Activated CD8-positive, alpha-beta T cell treated with anti-CD3 and anti-CD28 coated beads for 36 hours (primary cell): ENCODE data around the gene ATP10A. TPM values are rescaled to one million over a fixed set of nuclear protein-coding genes. Genes with fewer than 3 reads are reported as not detected.

Source experiments
- ATAC-seq: fragments of 200-7000 bp; cut with Tn5 transposase; one replicate; pipeline ENCODE4 v1.10.0; 2021; ENCODE audit warnings: mild to moderate bottlenecking, moderate library complexity
- CTCF ChIA-PET: fragments of 350-600 bp; sonication (Branson Sonifier 250); formaldehyde crosslinking; loops from one replicate; lab custom pipeline; 2021; ENCODE audit warnings: antibody characterized with exemption; lab: Charles Lee
- POLR2A ChIA-PET: fragments of 350-600 bp; sonication (Branson Sonifier 250); formaldehyde crosslinking; loops from one replicate; lab custom pipeline; 2021; ENCODE audit warnings: antibody characterized with exemption; lab: Charles Lee
- DNase-seq: peaks from one replicate; pipeline ENCODE4 v3.0.0-alpha.2; 2020
- H3K27ac Mint-ChIP-seq: one replicate; pipeline ENCODE4 v1.8.0; 2021; ENCODE audit warnings: mild to moderate bottlenecking, mixed read lengths
- H3K27me3 Mint-ChIP-seq: one replicate; pipeline ENCODE4 v1.8.0; 2021; ENCODE audit warnings: mixed read lengths
- H3K36me3 Mint-ChIP-seq: one replicate; pipeline ENCODE4 v1.8.0; 2021; ENCODE audit warnings: low read depth, mixed read lengths
- H3K4me1 Mint-ChIP-seq: one replicate; pipeline ENCODE4 v1.8.0; 2021; ENCODE audit warnings: low read depth, mixed read lengths
- H3K4me3 Mint-ChIP-seq: one replicate; pipeline ENCODE4 v1.8.0; 2021; ENCODE audit warnings: mild to moderate bottlenecking, moderate library complexity, mixed read lengths
- H3K9me3 Mint-ChIP-seq: one replicate; pipeline ENCODE4 v1.8.0; 2021; ENCODE audit warnings: mixed read lengths
- intact Hi-C: fragments of 100-400 bp; cut with micrococcal nuclease; formaldehyde crosslinking; loops from one replicate; pipeline ENCODE4 v1.10.0; 2022
- total RNA-seq, 2 experiments: library from RNA; stranded (reverse); gene quantifications; one replicate each; pipeline ENCODE4 v1.2.3, GENCODE V29; 2021
- TF ChIP-seq, protein P1 (sequence below): fragments of 200-600 bp; IDR thresholded peaks from one replicate; pipeline ENCODE4 v1.8.0; 2022; ENCODE audit warnings: antibody characterized with exemption, mild to moderate bottlenecking

Gene ATP10A
- total RNA-seq, 2 experiments from 2014 or later, result 17.8 to 21.0 TPM

DNA sequence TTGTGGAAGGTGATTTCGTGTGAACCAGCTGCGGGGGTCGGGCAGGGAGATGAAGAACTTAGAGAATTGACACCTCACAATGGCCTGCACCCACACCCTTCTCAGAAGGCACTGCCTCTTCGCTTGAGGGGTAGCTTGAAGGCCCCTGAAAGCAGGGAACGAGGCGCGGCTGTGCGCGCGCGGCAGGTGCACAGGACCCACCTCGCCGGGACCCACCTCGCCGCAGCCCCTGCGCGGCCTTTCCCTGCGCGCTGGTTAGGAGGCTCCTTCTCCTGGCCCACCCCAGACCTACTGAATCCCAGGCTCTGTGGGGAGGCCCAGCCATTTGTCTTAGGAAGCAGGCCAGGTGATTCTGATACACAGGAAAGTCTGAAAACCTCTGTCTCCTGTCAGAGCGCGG lies 46.2 kb upstream of the ATP10A start:
- ChIA-PET POLR2A (no interaction called here), CTCF (no interaction called here)
- Mint-ChIP-seq H3K36me3 (no peaks in the 10 kb centered on the region), H3K27ac (no peak overlapping the region), H3K9me3 (no peaks in the 10 kb centered on the region), H3K27me3 (no peaks in the 10 kb centered on the region), H3K4me3 (no peak overlapping the region), H3K4me1 (peaks cover 9% of the 10 kb centered on the region)
- intact Hi-C loops, result no loop called here
- DNase-seq, result no peak
- TF ChIP-seq, protein P1, sequence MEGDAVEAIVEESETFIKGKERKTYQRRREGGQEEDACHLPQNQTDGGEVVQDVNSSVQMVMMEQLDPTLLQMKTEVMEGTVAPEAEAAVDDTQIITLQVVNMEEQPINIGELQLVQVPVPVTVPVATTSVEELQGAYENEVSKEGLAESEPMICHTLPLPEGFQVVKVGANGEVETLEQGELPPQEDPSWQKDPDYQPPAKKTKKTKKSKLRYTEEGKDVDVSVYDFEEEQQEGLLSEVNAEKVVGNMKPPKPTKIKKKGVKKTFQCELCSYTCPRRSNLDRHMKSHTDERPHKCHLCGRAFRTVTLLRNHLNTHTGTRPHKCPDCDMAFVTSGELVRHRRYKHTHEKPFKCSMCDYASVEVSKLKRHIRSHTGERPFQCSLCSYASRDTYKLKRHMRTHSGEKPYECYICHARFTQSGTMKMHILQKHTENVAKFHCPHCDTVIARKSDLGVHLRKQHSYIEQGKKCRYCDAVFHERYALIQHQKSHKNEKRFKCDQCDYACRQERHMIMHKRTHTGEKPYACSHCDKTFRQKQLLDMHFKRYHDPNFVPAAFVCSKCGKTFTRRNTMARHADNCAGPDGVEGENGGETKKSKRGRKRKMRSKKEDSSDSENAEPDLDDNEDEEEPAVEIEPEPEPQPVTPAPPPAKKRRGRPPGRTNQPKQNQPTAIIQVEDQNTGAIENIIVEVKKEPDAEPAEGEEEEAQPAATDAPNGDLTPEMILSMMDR, result no peak
- ATAC-seq, result no peak

DNA sequence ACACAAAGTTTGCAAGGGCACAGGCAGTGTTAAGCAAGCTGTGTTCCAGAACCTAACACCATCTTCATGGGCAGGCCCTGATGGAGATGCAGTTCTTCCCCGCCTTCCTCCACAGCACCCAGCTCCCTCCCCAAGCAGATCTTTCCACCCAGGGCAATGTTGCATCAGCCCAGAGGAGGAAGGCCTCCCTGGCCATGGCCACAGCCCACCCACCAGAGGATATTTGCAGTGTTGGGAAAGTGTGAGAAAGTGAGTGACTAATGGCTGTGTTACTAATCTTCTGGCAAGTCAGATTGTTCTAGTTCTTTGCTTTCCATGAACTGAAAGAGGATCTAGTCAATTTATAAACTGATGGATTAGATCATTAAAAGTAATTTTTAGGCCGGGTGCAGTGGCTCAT lies 42.0 kb upstream of the ATP10A start:
- TF ChIP-seq, protein P1, result no peak
- ChIA-PET POLR2A (interaction anchor here (0.7 kb wide), 2 partner anchors 23 to 404 kb away, joined by 4 read pairs; no protein-coding TSS in a partner anchor), CTCF (no interaction called here)
- H3K27me3 Mint-ChIP-seq, result no peaks in the 10 kb centered on the region
- H3K27ac Mint-ChIP-seq, result peak overlapping the region; percentile 65
- peaks cover 22% of the 10 kb centered on the region for H3K4me1 Mint-ChIP-seq
- H3K36me3 Mint-ChIP-seq, result no peaks in the 10 kb centered on the region
- DNase-seq (peak; percentile 61), ATAC-seq (peak; percentile 80)
- H3K9me3 Mint-ChIP-seq, result no peaks in the 10 kb centered on the region
- intact Hi-C loops, result no loop called here
- no peak overlapping the region for H3K4me3 Mint-ChIP-seq

DNA sequence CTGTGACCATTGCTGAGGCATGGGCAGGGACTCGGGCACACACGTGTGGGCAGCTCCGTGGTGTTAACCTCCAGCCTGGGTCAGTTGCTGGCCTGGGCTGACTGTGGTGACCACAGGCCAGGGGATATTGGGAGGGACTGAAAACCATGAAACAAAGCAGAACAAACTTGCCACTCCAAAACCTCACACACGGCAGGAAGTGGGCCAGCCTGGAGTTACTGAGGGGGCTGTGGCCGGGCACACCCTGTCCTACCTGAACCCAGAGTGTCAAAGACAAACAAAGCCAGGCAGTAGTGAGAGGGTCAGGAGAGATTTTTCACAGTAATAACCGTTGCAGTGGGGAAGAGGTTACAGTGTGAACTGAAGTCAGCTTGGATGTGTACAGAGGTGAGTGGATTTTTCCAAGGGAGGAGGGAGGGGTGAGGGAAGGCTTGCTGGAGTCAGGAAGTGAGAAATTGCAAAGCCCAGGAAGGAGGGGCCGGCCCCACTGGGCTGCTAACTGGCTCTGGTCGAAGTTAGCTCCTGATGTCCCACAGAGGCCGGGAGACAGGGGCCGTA lies 40.0 kb upstream of the ATP10A start:
- ChIA-PET CTCF (interaction anchor here (0.8 to 1.2 kb wide), 2 partner anchors 14 to 193 kb away, joined by 3 to 4 read pairs; no protein-coding TSS in a partner anchor), POLR2A (no interaction called here)
- ATAC-seq, result peak; percentile 42
- Mint-ChIP-seq H3K27me3 (no peaks in the 10 kb centered on the region), H3K36me3 (no peaks in the 10 kb centered on the region), H3K9me3 (no peaks in the 10 kb centered on the region), H3K4me3 (no peak overlapping the region), H3K27ac (peak overlapping the region; percentile 63), H3K4me1 (peaks cover 22% of the 10 kb centered on the region)
- intact Hi-C loops, result no loop called here
- DNase-seq, result peak; percentile 18
- TF ChIP-seq, protein P1, result no peak

DNA sequence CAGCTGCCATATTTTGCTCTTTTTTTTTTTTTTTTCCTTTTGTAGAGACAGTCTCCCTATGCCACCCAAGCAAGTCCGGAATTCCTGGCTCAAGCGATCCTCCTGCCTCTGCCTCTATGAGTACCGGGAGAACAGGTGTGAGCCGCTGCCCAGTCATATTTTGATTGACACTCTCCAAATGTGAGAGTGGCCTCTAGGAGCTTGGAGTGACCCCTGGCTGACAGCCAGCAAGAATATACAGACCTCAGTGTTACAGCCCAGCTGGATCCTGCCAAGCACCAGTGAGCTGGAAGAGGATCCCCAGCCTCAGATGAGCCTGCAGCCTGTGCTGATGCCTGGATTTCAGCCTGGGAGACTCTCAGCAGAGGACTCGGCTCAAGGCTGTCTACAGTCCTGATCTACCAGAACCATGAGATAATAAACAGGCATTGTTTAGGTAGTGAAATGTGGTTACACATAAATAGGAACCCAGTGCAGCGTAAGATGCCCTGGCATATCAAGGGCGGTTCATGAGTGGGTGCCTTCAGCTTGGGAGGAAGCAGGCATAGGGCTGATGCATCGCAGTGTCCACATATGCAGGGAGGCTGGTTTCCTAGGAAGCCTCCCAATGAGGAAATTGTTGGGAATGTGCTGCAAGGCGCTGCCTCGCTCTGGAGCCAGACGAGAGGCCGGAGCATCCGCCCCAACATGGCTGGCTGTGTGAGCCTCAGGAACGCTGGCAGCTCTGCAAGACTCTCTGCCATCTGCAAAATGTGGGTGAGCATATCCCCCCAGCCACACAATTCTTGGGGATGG lies 38.9 kb upstream of the ATP10A start:
- Mint-ChIP-seq H3K36me3 (no peaks in the 10 kb centered on the region), H3K27ac (no peak overlapping the region), H3K4me3 (no peak overlapping the region), H3K27me3 (no peaks in the 10 kb centered on the region), H3K4me1 (peaks cover 22% of the 10 kb centered on the region), H3K9me3 (no peaks in the 10 kb centered on the region)
- ChIA-PET CTCF (interaction anchor here (1.7 kb wide), 1 partner anchor 31 kb away, joined by 5 read pairs; no protein-coding TSS in a partner anchor), POLR2A (no interaction called here)
- intact Hi-C loops, result no loop called here
- TF ChIP-seq, protein P1, result no peak
- DNase-seq, result no peak
- ATAC-seq, result no peak

DNA sequence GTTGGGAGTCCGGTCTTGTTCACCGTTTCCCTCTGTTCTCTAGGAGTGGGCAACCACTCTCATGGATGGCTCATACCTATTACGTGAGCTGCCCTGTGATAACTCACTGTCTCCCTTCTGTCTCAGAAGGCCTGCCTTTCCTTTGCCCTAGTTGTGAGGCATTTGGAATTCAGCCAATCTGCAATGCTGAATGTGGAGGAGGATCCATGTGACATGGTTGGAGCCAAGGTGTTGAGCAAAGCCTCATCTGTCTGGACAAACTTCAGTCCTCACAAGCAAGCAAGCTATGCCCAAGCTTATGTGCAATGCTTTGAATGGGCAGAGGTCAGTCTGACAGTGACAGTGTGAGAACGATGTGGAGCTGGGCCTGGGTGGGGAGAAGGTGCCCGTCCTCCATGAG lies 37.8 kb upstream of the ATP10A start:
- ChIA-PET POLR2A (no interaction called here), CTCF (interaction anchor here (1.7 kb wide), 1 partner anchor 32 kb away, joined by 5 read pairs; no protein-coding TSS in a partner anchor)
- H3K27me3 Mint-ChIP-seq, result no peaks in the 10 kb centered on the region
- H3K27ac Mint-ChIP-seq, result no peak overlapping the region
- H3K36me3 Mint-ChIP-seq, result no peaks in the 10 kb centered on the region
- DNase-seq (no peak), ATAC-seq (no peak)
- intact Hi-C loops, result no loop called here
- TF ChIP-seq, protein P1, result no peak
- no peak overlapping the region for H3K4me3 Mint-ChIP-seq
- H3K9me3 Mint-ChIP-seq, result no peaks in the 10 kb centered on the region
- peaks cover 22% of the 10 kb centered on the region for H3K4me1 Mint-ChIP-seq
